Heart left ventricle (tissue), 16 donors: ENCODE data around the gene TSPAN32. TPM values are rescaled to one million over a fixed set of nuclear protein-coding genes. Genes with fewer than 3 reads are reported as not detected.
"Not testable (repeated sequence)": the region's sequence is repeated elsewhere in the genome, so short reads cannot be mapped to it uniquely, and the experiment has no call there.

ENCODE experiments used
- ATAC-seq, 4 donors: fragments of 200-7000 bp; cut with Tn5 transposase; one replicate each; pipeline ENCODE4 v1.9.1; 2020 to 2022; ENCODE audit warnings: moderate library complexity in 4 of 4, mild to moderate bottlenecking in 3 of 4, moderate number of reproducible peaks in 1 of 4
- DNase-seq, 5 donors: peaks; one replicate each; pipeline ENCODE4 v3.0.0-alpha.2; 2020
- H3K27ac ChIP-seq, 12 donors: fragments of 200-600 bp; sonication (generic) in 4 of 12; one replicate each; pipeline versions ENCODE4 v1.5.0 to v1.8.0; 2016 to 2022; ENCODE audit warnings: mild to moderate bottlenecking in 2 of 12
- H3K27me3 ChIP-seq, 9 donors: fragments of 200-600 bp; sonication (generic) in 2 of 9; one replicate each; pipeline versions ENCODE4 v1.5.1 to v1.8.0; 2016 to 2022; ENCODE audit warnings: mild to moderate bottlenecking in 3 of 9
- H3K36me3 ChIP-seq, 9 donors: fragments of 200-600 bp; sonication (generic) in 2 of 9; one replicate each; pipeline versions ENCODE4 v1.5.0 to v1.8.0; 2018 to 2022; ENCODE audit warnings: mild to moderate bottlenecking in 2 of 9
- H3K4me1 ChIP-seq, 12 donors: fragments of 200-600 bp; sonication (generic) in 4 of 12; one replicate each; pipeline versions ENCODE4 v1.5.0 to v1.8.0; 2016 to 2022; ENCODE audit warnings: mild to moderate bottlenecking in 3 of 12
- H3K4me3 ChIP-seq, 12 donors: fragments of 200-600 bp; sonication (generic) in 4 of 12; one replicate each; pipeline versions ENCODE4 v1.5.0 to v1.8.0; 2017 to 2022; ENCODE audit warnings: mild to moderate bottlenecking in 9 of 12, moderate library complexity in 4 of 12
- H3K9me3 ChIP-seq, 12 donors: fragments of 200-600 bp; sonication (generic) in 4 of 12; one replicate each; pipeline versions ENCODE4 v1.5.0 to v1.8.0; 2016 to 2022; ENCODE audit warnings: mild to moderate bottlenecking in 1 of 12
- POLR2A ChIP-seq, 2 donors: fragments of 450-650 bp; IDR thresholded peaks; one replicate each; pipeline ENCODE4 v1.6.1; 2017; ENCODE audit warnings: antibody characterized with exemption in 2 of 2, mild to moderate bottlenecking in 2 of 2, moderate library complexity in 2 of 2
- WGBS, 4 donors: extraction: QIAGEN DNeasy Blood & Tissue Kit in 2 of 4; methylation state at CpG; one replicate each; pipeline versions ENCODE4 v1.1.5 to v1.1.7; 2013 to 2018; 5-methylcytosine and 5-hydroxymethylcytosine counted together
- intact Hi-C, 10 donors: fragments of 100-400 bp; cut with DNase I; formaldehyde crosslinking; loops; one replicate each; pipeline versions ENCODE4 v1.11.1 to v1.14.2; 2022
- polyA plus RNA-seq, 2 donors: library from polyadenylated mRNA; stranded (reverse); fragments of 200-250 nt; gene quantifications; one replicate each; pipeline ENCODE4 v1.2.3, GENCODE V29; 2013
- total RNA-seq, 9 donors: library from RNA; depleted of rRNA in 2 of 9; stranded (reverse); fragments of >200 nt in 2 of 9; fragmentation: NEBNext Ultra II Directional in 3 of 9; extraction: Animal tissue kit (Norgen Biotek cat#: 25700) in 3 of 9; gene quantifications; one replicate each; pipeline versions ENCODE4 v1.1.0 to v1.2.4, GENCODE V29; 2016 to 2023
- TF ChIP-seq, protein P1 (sequence below), 12 donors: fragments of 200-600 bp; sonication (generic) in 4 of 12; IDR thresholded peaks; one replicate each; pipeline versions ENCODE4 v1.5.0 to v1.8.0; 2018 to 2022; ENCODE audit warnings: antibody characterized with exemption in 12 of 12, mild to moderate bottlenecking in 5 of 12
- donor health status: ischemic (EF 13 %, LVEDD 7.1; RV severe dilation, severe dysfunction).
- donor health status: healthy with polysubstance abuse.
- donor health status: DM: no; HTN: yes; CAD: no.
- donor health status: DM: no; HTN: no; CAD: no.
- donor health status: ischemic (EF 25% LVEDD 6.9; RV normal size, moderate dysfunction).
- donor health status: ischemic (EF 25% LVEDD 5.7; RV mildly dilated, moderate dysfunction).
- donor health status: healthy.
- donor health status: DM: yes; HTN: yes; CAD: no.
- donor health status: ischemic (EF 35%, LVEDD 5.7; RV mildly dilated, moderate dysfunction).
- donor health status: nonischemic (EF 11% LVEDD 7.7; RV severe dilation, severe dysfunction).
- donor health status: DM: yes; HTN: yes; CAD: no.
- donor health status: PGD.
- donor health status: ischemic (EF 29% LVEDD 5.4; RV normal size, mild dysfunction).
- donor health status: nonischemic (EF 23%, LVEDD 6.1; RV moderate dilation, normal function).

Gene TSPAN32
- total and polyA plus RNA-seq, 11 donors = 3.5 to 29.5 (median 18.0) TPM

DNA sequence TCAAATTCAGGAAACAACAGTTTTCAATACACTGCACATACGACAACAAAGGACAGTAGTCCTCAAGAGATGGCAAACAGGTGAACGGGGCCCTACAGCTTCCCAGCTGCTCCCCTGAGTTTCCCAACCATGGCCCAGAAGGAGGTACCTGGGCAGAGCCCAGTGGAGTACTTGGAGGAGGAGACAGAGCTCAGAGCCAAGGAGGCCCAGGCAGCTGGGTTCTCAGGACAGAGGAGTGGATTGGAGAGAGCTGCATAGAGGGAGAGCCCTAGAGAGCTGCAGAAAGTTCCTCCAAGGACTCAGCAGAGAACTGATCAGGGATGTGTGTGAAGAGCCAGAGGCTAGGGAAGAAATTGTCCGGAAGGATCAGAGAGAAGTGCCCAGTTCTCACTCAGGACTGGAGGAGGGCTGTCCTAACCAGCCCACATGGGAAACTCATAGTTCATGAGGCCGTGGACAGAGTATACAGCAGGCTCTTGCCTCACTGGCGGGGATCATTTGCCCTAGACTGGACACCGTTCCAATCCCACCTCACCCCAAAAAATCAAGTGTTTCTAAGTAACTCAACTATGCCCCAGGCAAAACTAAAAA lies 23.8 kb upstream of the TSPAN32 start:
- no peak overlapping the region for H3K27ac ChIP-seq
- peaks cover 0 to 8% (median 0%) of the 10 kb centered on the region in 9 donors for H3K27me3 ChIP-seq
- H3K9me3 ChIP-seq = peaks cover 0 to 43% (median 11%) of the 10 kb centered on the region in 12 donors
- intact Hi-C loops = no loop called here
- no peak for DNase-seq
- WGBS, 4 donors = 76 to 87% (median 84%) methylated on average over 6 of the region's 6 CpGs
- ATAC-seq = no peak
- H3K4me3 ChIP-seq = no peak overlapping the region
- no peaks in the 10 kb centered on the region for H3K36me3 ChIP-seq
- TF ChIP-seq, protein P1, sequence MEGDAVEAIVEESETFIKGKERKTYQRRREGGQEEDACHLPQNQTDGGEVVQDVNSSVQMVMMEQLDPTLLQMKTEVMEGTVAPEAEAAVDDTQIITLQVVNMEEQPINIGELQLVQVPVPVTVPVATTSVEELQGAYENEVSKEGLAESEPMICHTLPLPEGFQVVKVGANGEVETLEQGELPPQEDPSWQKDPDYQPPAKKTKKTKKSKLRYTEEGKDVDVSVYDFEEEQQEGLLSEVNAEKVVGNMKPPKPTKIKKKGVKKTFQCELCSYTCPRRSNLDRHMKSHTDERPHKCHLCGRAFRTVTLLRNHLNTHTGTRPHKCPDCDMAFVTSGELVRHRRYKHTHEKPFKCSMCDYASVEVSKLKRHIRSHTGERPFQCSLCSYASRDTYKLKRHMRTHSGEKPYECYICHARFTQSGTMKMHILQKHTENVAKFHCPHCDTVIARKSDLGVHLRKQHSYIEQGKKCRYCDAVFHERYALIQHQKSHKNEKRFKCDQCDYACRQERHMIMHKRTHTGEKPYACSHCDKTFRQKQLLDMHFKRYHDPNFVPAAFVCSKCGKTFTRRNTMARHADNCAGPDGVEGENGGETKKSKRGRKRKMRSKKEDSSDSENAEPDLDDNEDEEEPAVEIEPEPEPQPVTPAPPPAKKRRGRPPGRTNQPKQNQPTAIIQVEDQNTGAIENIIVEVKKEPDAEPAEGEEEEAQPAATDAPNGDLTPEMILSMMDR (IDR thresholded peaks at IDR 0.05) = no peak
- TF ChIP-seq POLR2A (IDR thresholded peaks at IDR 0.05) = no peak
- H3K4me1 ChIP-seq = no peaks in the 10 kb centered on the region

DNA sequence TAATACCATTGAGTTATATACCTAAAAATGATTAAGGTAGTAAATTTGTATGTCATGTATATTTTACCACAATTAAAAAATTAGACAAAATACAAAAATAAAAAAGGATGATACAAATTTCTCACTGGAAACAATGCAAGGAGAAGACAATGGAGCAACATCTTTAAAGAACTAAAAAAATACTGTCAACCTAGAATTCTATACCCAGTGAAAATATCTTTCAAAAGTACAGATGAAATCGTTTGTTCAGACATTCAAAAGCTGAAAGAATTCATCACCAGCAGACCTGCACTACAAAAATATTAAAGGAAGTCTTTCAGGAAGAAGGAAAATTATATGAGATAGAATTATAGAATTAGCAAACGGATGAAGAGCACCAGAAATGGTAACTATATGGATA lies 21.6 kb upstream of the TSPAN32 start:
- H3K4me1 ChIP-seq = no peaks in the 10 kb centered on the region
- ATAC-seq (no peak), DNase-seq (no peak)
- no peaks in the 10 kb centered on the region for H3K36me3 ChIP-seq
- TF ChIP-seq, protein P1 (IDR thresholded peaks at IDR 0.05) = no peak
- TF ChIP-seq POLR2A (IDR thresholded peaks at IDR 0.05) = no peak
- no peak overlapping the region for H3K27ac ChIP-seq
- H3K27me3 ChIP-seq = peaks cover 0 to 7% (median 0%) of the 10 kb centered on the region in 9 donors
- intact Hi-C loops = loop anchor here in 1 of 10 donors (10.0 kb wide), 1 partner anchor 235 kb away; no protein-coding TSS in a partner anchor
- peaks cover 0 to 47% (median 12%) of the 10 kb centered on the region in 12 donors for H3K9me3 ChIP-seq
- WGBS, 4 donors = 61 to 74% (median 68%) methylated on average over 2 of the region's 2 CpGs
- H3K4me3 ChIP-seq = no peak overlapping the region

DNA sequence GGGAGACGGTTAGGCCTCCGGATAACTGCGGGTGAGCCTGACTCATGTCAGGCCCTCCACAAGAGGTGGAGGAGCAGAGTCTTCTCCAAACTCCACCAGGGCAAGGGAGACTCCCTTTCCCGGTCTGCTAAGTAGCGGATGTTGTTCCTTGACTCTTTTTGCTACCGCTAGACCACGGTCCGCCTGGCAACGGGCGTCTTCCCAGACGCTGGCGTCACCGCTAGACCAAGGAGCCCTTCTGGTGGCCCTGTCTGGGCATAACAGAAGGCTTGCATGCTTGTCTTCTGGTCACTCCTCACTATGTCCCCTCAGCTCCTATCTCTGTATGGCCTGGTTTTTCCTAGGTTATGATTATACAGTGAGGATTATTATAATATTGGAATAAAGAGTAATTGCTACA lies 15.5 kb upstream of the TSPAN32 start:
- WGBS, 4 donors = 88 to 96% (median 92%) methylated on average over 10 to 13 of the region's 13 CpGs
- H3K4me1 ChIP-seq = peaks cover 0 to 16% (median 3%) of the 10 kb centered on the region in 12 donors
- ATAC-seq, H3K27ac ChIP-seq, H3K4me3 ChIP-seq, H3K27me3 ChIP-seq, H3K36me3 ChIP-seq: not testable (repeated sequence)
- H3K9me3 ChIP-seq = peaks cover 0 to 21% (median 6%) of the 10 kb centered on the region in 12 donors
- DNase-seq = peak in 2 of 5 donors; percentile 2 to 28
- intact Hi-C loops = loop anchor here in 1 of 10 donors (10.0 kb wide), 1 partner anchor 228 kb away; no protein-coding TSS in a partner anchor

DNA sequence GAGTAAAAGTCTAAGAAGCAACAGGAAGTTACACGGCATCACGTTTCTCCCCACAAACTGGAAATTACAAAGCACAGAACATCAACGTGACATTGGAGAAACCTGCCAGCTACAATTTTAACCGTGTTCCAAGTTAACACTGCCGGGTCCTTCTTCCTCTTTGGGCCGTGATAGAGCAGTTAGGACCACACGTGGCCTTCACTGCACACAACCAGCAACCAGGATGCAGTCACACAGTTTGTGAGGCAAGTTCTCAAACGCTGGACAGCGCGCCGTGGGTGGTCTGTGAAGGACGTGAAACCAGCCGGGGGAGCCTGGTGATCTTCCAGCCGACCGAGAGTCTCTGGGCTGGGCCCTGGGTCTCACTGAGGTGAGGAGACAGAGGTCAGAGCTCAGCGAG lies 14.7 kb upstream of the TSPAN32 start:
- ATAC-seq = no peak
- Histone ChIP-seq H3K27me3 (peaks cover 0 to 4% (median 0%) of the 10 kb centered on the region in 9 donors), H3K36me3 (no peaks in the 10 kb centered on the region), H3K27ac (no peak overlapping the region), H3K9me3 (peaks cover 0 to 13% (median 6%) of the 10 kb centered on the region in 12 donors), H3K4me1 (peaks cover 0 to 16% (median 3%) of the 10 kb centered on the region in 12 donors), H3K4me3 (no peak overlapping the region)
- TF ChIP-seq POLR2A (IDR thresholded peaks at IDR 0.05) = no peak
- TF ChIP-seq, protein P1 (IDR thresholded peaks at IDR 0.05) = no peak
- intact Hi-C loops = loop anchor here in 1 of 10 donors (10.0 kb wide), 1 partner anchor 228 kb away; no protein-coding TSS in a partner anchor
- DNase-seq = peak in 2 of 5 donors; percentile 13 to 57
- WGBS, 4 donors = 55 to 62% (median 58%) methylated on average over 16 of the region's 16 CpGs
